SK-N-SH (cell line): Measurements from ENCODE around the gene CNTN4. TPM values are rescaled to one million over a fixed set of nuclear protein-coding genes. Genes with fewer than 3 reads are reported as not detected.
A peak's percentile ranks its signal among the peaks of the same experiment; 100 is the strongest.

Experiments
- CTCF ChIA-PET: fragments of 300-600, 350-600 bp; formaldehyde crosslinking; extraction: SDS; loops from one replicate; lab custom pipeline; 2021; lab: Yijun Ruan, JAX
- POLR2A ChIA-PET: fragments of 350-600 bp; sonication (Branson Sonifier 250); formaldehyde crosslinking; extraction: SDS; loops from one replicate; lab custom pipeline; 2020; ENCODE audit warnings: antibody characterized with exemption, inconsistent platforms; lab: Yijun Ruan, JAX
- DNase-seq: peaks from one replicate; pipeline ENCODE4 v3.0.0; 2012
- H2AFZ ChIP-seq: fragments of 200-600 bp; sonication (generic); 2 replicates; pipeline ENCODE4 v1.8.1; 2016; ENCODE audit warnings: antibody characterized with exemption, mild to moderate bottlenecking, low read depth
- H3F3A ChIP-seq: fragments of 200-600 bp; sonication (generic); replicated peaks from 2 replicates; pipeline ENCODE3; 2016; ENCODE audit warnings: antibody characterized with exemption, mild to moderate bottlenecking; ENCODE audit not compliant: insufficient read depth
- H3K27ac ChIP-seq, 2 experiments: fragments of 200-500 bp in 1 of 2; fragments of 200-600 bp in 1 of 2; sonication (Bioruptor generic) in 1 of 2; sonication (generic), shearing (Covaris generic) in 1 of 2; 2 replicates each; pipeline versions ENCODE4 v1.5.1 to v1.6.1; 2014 to 2016; ENCODE audit warnings: low read depth in 2 of 2, inconsistent platforms in 1 of 2, low read length in 1 of 2, mild to moderate bottlenecking in 1 of 2, mixed read lengths in 1 of 2
- H3K27me3 ChIP-seq: fragments of 200-600 bp; sonication (generic), shearing (Covaris generic); 2 replicates; pipeline ENCODE4 v1.6.1; 2016; ENCODE audit warnings: mixed run types; ENCODE audit not compliant: insufficient read depth
- H3K36me3 ChIP-seq, 2 experiments: fragments of 200-500 bp in 1 of 2; fragments of 200-600 bp in 1 of 2; sonication (Bioruptor generic) in 1 of 2; sonication (generic) in 1 of 2; replicated peaks in 1 of 2; 2 replicates each; pipeline versions ENCODE3 to v1.5.1; 2014 to 2016; ENCODE audit warnings: low read length in 1 of 2, mild to moderate bottlenecking in 1 of 2; ENCODE audit not compliant: insufficient read depth in 2 of 2, control insufficient read depth in 1 of 2
- H3K4me1 ChIP-seq, 2 experiments: fragments of 200-500 bp in 1 of 2; fragments of 200-600 bp in 1 of 2; sonication (Bioruptor generic) in 1 of 2; sonication (generic), shearing (Covaris generic) in 1 of 2; 2 replicates each; pipeline versions ENCODE4 v1.5.1 to v1.6.1; 2014 to 2016; ENCODE audit warnings: low read depth in 1 of 2, low read length in 1 of 2, mixed run types in 1 of 2; ENCODE audit not compliant: insufficient read depth in 2 of 2, control insufficient read depth in 1 of 2
- H3K4me2 ChIP-seq: fragments of 200-600 bp; sonication (generic), shearing (Covaris generic); 2 replicates; pipeline ENCODE4 v1.6.1; 2017; ENCODE audit warnings: mixed run types
- H3K4me3 ChIP-seq, 2 experiments: fragments of 200-500 bp in 1 of 2; fragments of 200-600 bp in 1 of 2; sonication (Bioruptor generic) in 1 of 2; sonication (generic), shearing (Covaris generic) in 1 of 2; 2 replicates each; pipeline versions ENCODE4 v1.5.1 to v1.8.1; 2014 to 2016; ENCODE audit warnings: low read depth in 2 of 2, inconsistent platforms in 1 of 2, low read length in 1 of 2, mild to moderate bottlenecking in 1 of 2, mixed read lengths in 1 of 2, moderate library complexity in 1 of 2
- H3K79me2 ChIP-seq: fragments of 200-600 bp; sonication (generic); 2 replicates; pipeline ENCODE4 v1.8.1; 2017; ENCODE audit warnings: mild to moderate bottlenecking; ENCODE audit not compliant: insufficient read depth
- H3K9ac ChIP-seq: fragments of 200-600 bp; sonication (generic); 2 replicates; pipeline ENCODE4 v1.6.1; 2017; ENCODE audit warnings: mixed run types
- H3K9me2 ChIP-seq: fragments of 200-600 bp; sonication (generic); 2 replicates; pipeline ENCODE4 v1.6.1; 2017; ENCODE audit warnings: mixed run types
- H3K9me3 ChIP-seq: fragments of 200-600 bp; sonication (generic); 2 replicates; pipeline ENCODE4 v1.6.1; 2017; ENCODE audit warnings: mixed run types, mild to moderate bottlenecking, moderate library complexity
- H4K20me1 ChIP-seq: fragments of 200-600 bp; sonication (generic); 2 replicates; pipeline ENCODE4 v1.6.1; 2017; ENCODE audit warnings: mild to moderate bottlenecking, mixed run types; ENCODE audit not compliant: insufficient read depth
- ELF1 ChIP-seq: IDR thresholded peaks from 2 replicates; pipeline ENCODE4 v1.4.0; 2012
- EP300 ChIP-seq, 2 experiments: IDR thresholded peaks; 2 replicates each; pipeline versions ENCODE4 v1.4.0 to v1.6.1; 2012; ENCODE audit warnings: borderline replicate concordance in 1 of 2, low read depth in 1 of 2, low read length in 1 of 2
- EZH2phosphoT487 ChIP-seq: fragments of 200-600 bp; sonication (generic); IDR thresholded peaks from 2 replicates; pipeline ENCODE4 v1.6.1; 2017; ENCODE audit warnings: low read depth, mixed run types, mild to moderate bottlenecking, antibody characterized with exemption, moderate library complexity, borderline replicate concordance
- FOSL2 ChIP-seq: IDR thresholded peaks from 2 replicates; pipeline ENCODE4 v1.4.0; 2012; ENCODE audit warnings: low read depth, mild to moderate bottlenecking, moderate library complexity, borderline replicate concordance
- FOXM1 ChIP-seq: IDR thresholded peaks from 2 replicates; pipeline ENCODE4 v1.4.0; 2012; ENCODE audit warnings: low read depth, mild to moderate bottlenecking
- GABPA ChIP-seq: IDR thresholded peaks from 2 replicates; pipeline ENCODE4 v1.4.0; 2012; ENCODE audit warnings: low read depth, mild to moderate bottlenecking
- MXI1 ChIP-seq: IDR thresholded peaks from 2 replicates; pipeline ENCODE4 v1.6.1; 2012; ENCODE audit warnings: mild to moderate bottlenecking, low read depth, low read length, improper control_type of control experiment
- NRF1 ChIP-seq: IDR thresholded peaks from 2 replicates; pipeline ENCODE4 v1.6.1; 2012; ENCODE audit warnings: low read depth, mild to moderate bottlenecking, low read length
- RCOR1 ChIP-seq: fragments of 150-350 bp; IDR thresholded peaks from 2 replicates; pipeline ENCODE4 v1.6.1; 2017; ENCODE audit warnings: antibody characterized with exemption, low read length
- TCF12 ChIP-seq: IDR thresholded peaks from 2 replicates; pipeline ENCODE4 v1.4.0; 2012
- USF2 ChIP-seq: fragments of 150-350 bp; IDR thresholded peaks from 2 replicates; pipeline ENCODE4 v1.6.1; 2017; ENCODE audit warnings: antibody characterized with exemption, low read length, low read depth, borderline replicate concordance
- YY1 ChIP-seq: IDR thresholded peaks from 2 replicates; pipeline ENCODE4 v1.4.0; 2012; ENCODE audit warnings: low read depth, mild to moderate bottlenecking
- WGBS: methylation state at CpG from one replicate; pipeline ENCODE4 v1.1.6; 2017; ENCODE audit warnings: low lambda C conversion rate; 5-methylcytosine and 5-hydroxymethylcytosine counted together
- polyA plus RNA-seq, 3 experiments: library from polyadenylated mRNA; depleted of rRNA; stranded (reverse); fragments of >200 nt; gene quantifications; 2 replicates each; pipeline ENCODE4 v1.2.3, GENCODE V29; 2012

CNTN4 gene
- polyA plus RNA-seq, 1 of the 3 experiments (the other 2 are of a cell fraction): 0.12 TPM

GRCh38 chr3:2784627-2785026 is 686.0 kb downstream of the CNTN4 start (continued):
- TF ChIP-seq FOSL2 (no peak), NRF1 (no peak)

GRCh38 chr3:2790266-2790815 is 691.7 kb downstream of the CNTN4 start:
- ChIA-PET CTCF (interaction anchor here (2.0 kb wide), 1 partner anchor 132 kb away, joined by 6 read pairs; no protein-coding TSS in a partner anchor), POLR2A (no interaction called here)
- H3K4me2 ChIP-seq: no peak overlapping the region
- H3K9ac ChIP-seq: no peak overlapping the region
- peaks cover 0 to 12% of the 10 kb centered on the region in 2 experiments; a peak in 2 of 4 replicates for H3K4me1 ChIP-seq
- H2AFZ ChIP-seq: no peak overlapping the region
- H4K20me1 ChIP-seq: no peaks in the 10 kb centered on the region
- TF ChIP-seq NRF1: no peak
- no peak for TF ChIP-seq GABPA
- no peak for TF ChIP-seq FOXM1
- no peak for TF ChIP-seq YY1
- no peak for TF ChIP-seq USF2
- TF ChIP-seq ELF1: no peak
- no peak for TF ChIP-seq RCOR1
- TF ChIP-seq EZH2phosphoT487: no peak
- TF ChIP-seq MXI1: no peak
- no peaks in the 10 kb centered on the region for H3K79me2 ChIP-seq
- no peak overlapping the region for H3K4me3 ChIP-seq
- no peak overlapping the region for H3K27ac ChIP-seq
- H3K36me3 ChIP-seq: no peaks in the 10 kb centered on the region
- no peaks in the 10 kb centered on the region for H3K9me3 ChIP-seq
- no peaks in the 10 kb centered on the region for H3F3A ChIP-seq
- no peaks in the 10 kb centered on the region for H3K27me3 ChIP-seq
- H3K9me2 ChIP-seq: no peaks in the 10 kb centered on the region
- DNase-seq: no peak
- WGBS: 8% methylated on average over 1 of the region's 1 CpG

- ChIA-PET CTCF (interaction anchor here (0.7 to 1.5 kb wide), 3 partner anchors 9 to 129 kb away, joined by 3 to 5 read pairs (median 3); no protein-coding TSS in a partner anchor), POLR2A (no interaction called here)
- no peak overlapping the region for H3K9ac ChIP-seq
- H3K27ac ChIP-seq: no peak overlapping the region
- H3K9me2 ChIP-seq: no peaks in the 10 kb centered on the region
- no peaks in the 10 kb centered on the region for H3K27me3 ChIP-seq
- DNase-seq: no peak
- no peaks in the 10 kb centered on the region for H3K36me3 ChIP-seq
- 14% methylated on average over 1 of the region's 1 CpG for WGBS
- TF ChIP-seq RCOR1: peak; percentile 52; the same call in 1 of the 2 replicates
- TF ChIP-seq TCF12: no peak
- peak in 1 of 2 experiments; percentile 40; a peak in 1 of 4 replicates for TF ChIP-seq EP300 (IDR thresholded peaks at IDR 0.05; ENCODE audit: borderline replicate concordance in 1 of 2, low read depth in 1 of 2, low read length in 1 of 2)
- no peaks in the 10 kb centered on the region for H3F3A ChIP-seq
- no peak overlapping the region for H3K4me3 ChIP-seq
- no peaks in the 10 kb centered on the region for H3K9me3 ChIP-seq
- H2AFZ ChIP-seq: no peak overlapping the region
- H3K79me2 ChIP-seq: no peaks in the 10 kb centered on the region
- H3K4me1 ChIP-seq: peaks cover 0 to 12% of the 10 kb centered on the region in 2 experiments; a peak in 2 of 4 replicates
- no peak overlapping the region for H3K4me2 ChIP-seq
- no peaks in the 10 kb centered on the region for H4K20me1 ChIP-seq
These were observed 693.8 kb downstream of the CNTN4 start for GRCh38 chr3:2792432-2792831.
